HepG2 (cell line): Measurements from ENCODE around the gene PIR.

Source experiments
- ATF1 ChIP-seq: IDR thresholded peaks from 2 replicates; pipeline ENCODE4 v1.6.1; 2016; ENCODE audit warnings: mild to moderate bottlenecking, control low read depth
- CBX1 ChIP-seq: IDR thresholded peaks from one replicate; pipeline ENCODE4 v1.6.1; 2016; ENCODE audit warnings: antibody characterized with exemption, low read depth
- CHCHD3 ChIP-seq: sonication (generic); formaldehyde crosslinking; IDR thresholded peaks from 2 replicates; pipeline ENCODE4 v1.8.0; 2022; ENCODE audit warnings: mild to moderate bottlenecking, missing genetic modification reagents, moderate library complexity
- CTCF ChIP-seq: sonication (generic); formaldehyde crosslinking; IDR thresholded peaks from 2 replicates; pipeline ENCODE4 v1.5.0; 2020; ENCODE audit warnings: mild to moderate bottlenecking, missing genetic modification reagents, moderate library complexity
- FOXM1 ChIP-seq: sonication (generic); formaldehyde crosslinking; IDR thresholded peaks from 2 replicates; pipeline ENCODE4 v1.5.0; 2020; ENCODE audit warnings: missing genetic modification reagents
- GMEB1 ChIP-seq: sonication (generic); formaldehyde crosslinking; IDR thresholded peaks from 2 replicates; pipeline ENCODE4 v1.5.1; 2020; ENCODE audit warnings: missing genetic modification reagents, mild to moderate bottlenecking, borderline replicate concordance
- PTBP1 ChIP-seq: fragments of 200-400 bp; formaldehyde crosslinking; IDR thresholded peaks from 2 replicates; pipeline ENCODE4 v1.6.1; 2018; ENCODE audit warnings: low read length, low read depth; ENCODE audit not compliant: poor library complexity, severe bottlenecking
- RNF219 ChIP-seq: sonication (generic); formaldehyde crosslinking; IDR thresholded peaks from 2 replicates; pipeline ENCODE4 v1.5.0; 2020; ENCODE audit warnings: mild to moderate bottlenecking, missing genetic modification reagents
- TAF1 ChIP-seq: sonication (generic); formaldehyde crosslinking; IDR thresholded peaks from 2 replicates; pipeline ENCODE4 v1.4.0; 2020; ENCODE audit warnings: missing genetic modification reagents
- THYN1 ChIP-seq: sonication (generic); formaldehyde crosslinking; IDR thresholded peaks from 2 replicates; pipeline ENCODE4 v1.8.1; 2023; ENCODE audit warnings: low read depth, mild to moderate bottlenecking, moderate library complexity, missing genetic modification reagents, borderline replicate concordance
- ZNF441 ChIP-seq: sonication (generic); formaldehyde crosslinking; IDR thresholded peaks from 2 replicates; pipeline ENCODE4 v1.7.0; 2021; ENCODE audit warnings: missing genetic modification reagents, borderline replicate concordance
- ZNF468 ChIP-seq: sonication (generic); formaldehyde crosslinking; IDR thresholded peaks from 2 replicates; pipeline ENCODE4 v1.8.0; 2022; ENCODE audit warnings: mild to moderate bottlenecking, moderate library complexity, missing genetic modification reagents
- ZNF609 ChIP-seq: sonication (generic); formaldehyde crosslinking; IDR thresholded peaks from 2 replicates; pipeline ENCODE4 v1.4.0; 2020; ENCODE audit warnings: mild to moderate bottlenecking, missing genetic modification reagents, borderline replicate concordance

- TF ChIP-seq RNF219 (CRISPR knock-in tag) (no peak), ATF1 (CRISPR knock-in tag) (no peak), TAF1 (no peak), FOXM1 (no peak), ZNF609 (CRISPR knock-in tag) (no peak), ZNF441 (CRISPR knock-in tag) (no peak), THYN1 (no peak), CHCHD3 (no peak), PTBP1 (no peak), GMEB1 (CRISPR knock-in tag) (no peak), CBX1 (no peak), ZNF468 (no peak), CTCF (CRISPR knock-in tag) (no peak)
Observed at GRCh38 chrX:15438332-15438731, 54.8 kb downstream of the PIR start.
